Measurements from ENCODE around the gene MTA3.
A peak's percentile ranks its signal among the peaks of the same experiment; 100 is the strongest.
"Not testable (repeated sequence)": the region's sequence is repeated elsewhere in the genome, so short reads cannot be mapped to it uniquely, and the experiment has no call there.

Gene MTA3

GRCh38 chr2:42675815-42676214, 107.4 kb downstream of the MTA3 start:
- DNase-seq, result no peak

- no peak for DNase-seq
Observed at GRCh38 chr2:42685303-42685702, 116.9 kb downstream of the MTA3 start.

GRCh38 chr2:42693013-42693615, 124.7 kb downstream of the MTA3 start:
- DNase-seq, result no peak

- DNase-seq, result no peak
Observed at GRCh38 chr2:42693688-42694479, 125.5 kb downstream of the MTA3 start.

- no peak for DNase-seq
Observed at GRCh38 chr2:42696987-42697386, 128.6 kb downstream of the MTA3 start.

GRCh38 chr2:42698940-42699339, 130.5 kb downstream of the MTA3 start:
- DNase-seq, result no peak

GRCh38 chr2:42706836-42707235, 138.4 kb downstream of the MTA3 start:
- DNase-seq, result no peak

GRCh38 chr2:42708179-42708578, 139.7 kb downstream of the MTA3 start:
- no peak for DNase-seq

GRCh38 chr2:42711896-42712295, 143.5 kb downstream of the MTA3 start:
- no peak for DNase-seq

- no peak for DNase-seq
Observed at GRCh38 chr2:42712934-42713333, 144.5 kb downstream of the MTA3 start.

GRCh38 chr2:42713920-42714319, 145.5 kb downstream of the MTA3 start:
- no peak for DNase-seq

- DNase-seq, result no peak
Observed at GRCh38 chr2:42714686-42715085, 146.3 kb downstream of the MTA3 start.

- no peak for DNase-seq
Observed at GRCh38 chr2:42721898-42722297, 153.5 kb downstream of the MTA3 start.

GRCh38 chr2:42722320-42723190, 154.1 kb downstream of the MTA3 start:
- DNase-seq, result peak; percentile 2

GRCh38 chr2:42723465-42723864, 155.0 kb downstream of the MTA3 start:
- DNase-seq, result no peak

- DNase-seq, result no peak
Observed at GRCh38 chr2:42724886-42725285, 156.5 kb downstream of the MTA3 start.

GRCh38 chr2:42725657-42726056, 157.2 kb downstream of the MTA3 start:
- no peak for DNase-seq

- DNase-seq, result no peak
Observed at GRCh38 chr2:42726680-42727079, 158.2 kb downstream of the MTA3 start.

- DNase-seq, result not testable (repeated sequence)
Observed at GRCh38 chr2:42731316-42731715, 162.9 kb downstream of the MTA3 start.

- DNase-seq, result no peak
Observed at GRCh38 chr2:42733852-42734251, 165.4 kb downstream of the MTA3 start.

GRCh38 chr2:42736598-42737322, 168.3 kb downstream of the MTA3 start:
- no peak for DNase-seq

GRCh38 chr2:42741140-42741539, 172.7 kb downstream of the MTA3 start:
- no peak for DNase-seq
